ENCODE measurements around the gene TRMT11.

- TF ChIP-seq, protein P1, sequence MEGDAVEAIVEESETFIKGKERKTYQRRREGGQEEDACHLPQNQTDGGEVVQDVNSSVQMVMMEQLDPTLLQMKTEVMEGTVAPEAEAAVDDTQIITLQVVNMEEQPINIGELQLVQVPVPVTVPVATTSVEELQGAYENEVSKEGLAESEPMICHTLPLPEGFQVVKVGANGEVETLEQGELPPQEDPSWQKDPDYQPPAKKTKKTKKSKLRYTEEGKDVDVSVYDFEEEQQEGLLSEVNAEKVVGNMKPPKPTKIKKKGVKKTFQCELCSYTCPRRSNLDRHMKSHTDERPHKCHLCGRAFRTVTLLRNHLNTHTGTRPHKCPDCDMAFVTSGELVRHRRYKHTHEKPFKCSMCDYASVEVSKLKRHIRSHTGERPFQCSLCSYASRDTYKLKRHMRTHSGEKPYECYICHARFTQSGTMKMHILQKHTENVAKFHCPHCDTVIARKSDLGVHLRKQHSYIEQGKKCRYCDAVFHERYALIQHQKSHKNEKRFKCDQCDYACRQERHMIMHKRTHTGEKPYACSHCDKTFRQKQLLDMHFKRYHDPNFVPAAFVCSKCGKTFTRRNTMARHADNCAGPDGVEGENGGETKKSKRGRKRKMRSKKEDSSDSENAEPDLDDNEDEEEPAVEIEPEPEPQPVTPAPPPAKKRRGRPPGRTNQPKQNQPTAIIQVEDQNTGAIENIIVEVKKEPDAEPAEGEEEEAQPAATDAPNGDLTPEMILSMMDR (IDR thresholded peaks at IDR 0.05) = no peak
- TF ChIP-seq POLR2A (IDR thresholded peaks at IDR 0.05) = no peak
Measured at GRCh38 chr6:126010040-126010439, 23.7 kb downstream of the TRMT11 start.
